Activated B cell treated with CpG ODN at 0.5 μM for 24 hours (primary cell): ENCODE measurements around the gene PITPNM2. TPM values are rescaled to one million over a fixed set of nuclear protein-coding genes. Genes with fewer than 3 reads are reported as not detected.

Experiments used
- ATAC-seq: fragments of 200-7000 bp; cut with Tn5 transposase; one replicate; pipeline ENCODE4 v1.10.0; 2021; ENCODE audit warnings: low read depth, mild to moderate bottlenecking, moderate library complexity
- CTCF ChIA-PET: fragments of 350-600 bp; sonication (Branson Sonifier 250); formaldehyde crosslinking; loops from one replicate; lab custom pipeline; 2021; ENCODE audit warnings: antibody characterized with exemption; lab: Charles Lee
- POLR2A ChIA-PET: fragments of 350-600 bp; sonication (Branson Sonifier 250); formaldehyde crosslinking; loops from one replicate; lab custom pipeline; 2021; ENCODE audit warnings: antibody characterized with exemption; lab: Charles Lee
- DNase-seq: peaks from one replicate; pipeline ENCODE4 v3.0.0; 2022
- H3K27ac Mint-ChIP-seq: one replicate; pipeline ENCODE4 v1.8.0; 2020; ENCODE audit warnings: mixed read lengths
- H3K27me3 Mint-ChIP-seq: one replicate; pipeline ENCODE4 v1.8.0; 2021; ENCODE audit warnings: mixed read lengths
- H3K36me3 Mint-ChIP-seq: one replicate; pipeline ENCODE4 v1.8.0; 2021; ENCODE audit warnings: low read depth, mixed read lengths
- H3K4me1 Mint-ChIP-seq: one replicate; pipeline ENCODE4 v1.8.0; 2021; ENCODE audit warnings: mixed read lengths
- H3K4me3 Mint-ChIP-seq: one replicate; pipeline ENCODE4 v1.8.0; 2020; ENCODE audit warnings: mild to moderate bottlenecking, mixed read lengths
- H3K9me3 Mint-ChIP-seq: one replicate; pipeline ENCODE4 v1.8.0; 2020; ENCODE audit warnings: mixed read lengths
- CTCF ChIP-seq: fragments of 200-600 bp; IDR thresholded peaks from one replicate; pipeline ENCODE4 v1.8.0; 2022; ENCODE audit warnings: antibody characterized with exemption, mild to moderate bottlenecking
- intact Hi-C: fragments of 100-400 bp; cut with micrococcal nuclease; formaldehyde crosslinking; loops from one replicate; pipeline ENCODE4 v1.15.1; 2024
- total RNA-seq: library from RNA; stranded (reverse); gene quantifications from 2 replicates; pipeline ENCODE4 v1.2.3, GENCODE V29; 2022

The PITPNM2 gene
- total RNA-seq, 1 donor from 2014 or later: 12.9 TPM

- Mint-ChIP-seq H3K27ac (no peak overlapping the region), H3K4me3 (no peak overlapping the region), H3K27me3 (no peaks in the 10 kb centered on the region), H3K4me1 (peaks cover 3% of the 10 kb centered on the region), H3K9me3 (no peaks in the 10 kb centered on the region), H3K36me3 (peaks cover 61% of the 10 kb centered on the region)
- intact Hi-C loops: no loop called here
- no peak for TF ChIP-seq CTCF
- DNase-seq: no peak
- ChIA-PET POLR2A (interaction anchor here (0.6 kb wide), 1 partner anchor 9 kb away, joined by 13 read pairs; no protein-coding TSS in a partner anchor), CTCF (interaction anchor here (2.3 kb wide), 1 partner anchor 120 kb away, joined by 8 read pairs; no protein-coding TSS in a partner anchor)
- no peak for ATAC-seq
These were observed 12.3 kb upstream of the PITPNM2 start for GRCh38 chr12:123163227-123163626.

GRCh38 chr12:123160801-123161487, 10.1 kb upstream of the PITPNM2 start:
- CTCF ChIA-PET: interaction anchor here (0.7 kb wide), 1 partner anchor 14 kb away, joined by 3 read pairs; no protein-coding TSS in a partner anchor
- no peaks in the 10 kb centered on the region for H3K9me3 Mint-ChIP-seq
- peaks cover 50% of the 10 kb centered on the region for H3K36me3 Mint-ChIP-seq
- TF ChIP-seq CTCF: no peak
- no peaks in the 10 kb centered on the region for H3K27me3 Mint-ChIP-seq
- no peak overlapping the region for H3K4me3 Mint-ChIP-seq
- POLR2A ChIA-PET: interaction anchor here (1.3 kb wide), 1 partner anchor 77 kb away, joined by 4 read pairs; no protein-coding TSS in a partner anchor
- DNase-seq: no peak
- H3K27ac Mint-ChIP-seq: no peak overlapping the region
- peaks cover 3% of the 10 kb centered on the region for H3K4me1 Mint-ChIP-seq
- no peak for ATAC-seq
- intact Hi-C loops: no loop called here

GRCh38 chr12:123153906-123154305, 3.0 kb upstream of the PITPNM2 start:
- no peak for DNase-seq
- H3K4me3 Mint-ChIP-seq: no peak overlapping the region
- peaks cover 18% of the 10 kb centered on the region for H3K4me1 Mint-ChIP-seq
- no peak for ATAC-seq
- CTCF ChIA-PET: interaction anchor here (0.6 to 1.5 kb wide), 4 partner anchors 79 to 293 kb away, joined by 3 to 5 read pairs (median 4); partner anchors contain the start of genes MPHOSPH9 and MTRFR
- POLR2A ChIA-PET: interaction anchor here (0.6 to 1.2 kb wide), 6 partner anchors 9 to 318 kb away, joined by 3 to 13 read pairs (median 4); partner anchors contain the start of genes MPHOSPH9, MTRFR and OGFOD2
- H3K27ac Mint-ChIP-seq: no peak overlapping the region
- no peaks in the 10 kb centered on the region for H3K36me3 Mint-ChIP-seq
- no peaks in the 10 kb centered on the region for H3K27me3 Mint-ChIP-seq
- H3K9me3 Mint-ChIP-seq: no peaks in the 10 kb centered on the region
- intact Hi-C loops: loop anchor here (5.0 kb wide), 1 partner anchor 172 kb away; the partner anchor contains the start of gene ARL6IP4
- no peak for TF ChIP-seq CTCF

- no peak overlapping the region for H3K4me3 Mint-ChIP-seq
- no peaks in the 10 kb centered on the region for H3K9me3 Mint-ChIP-seq
- H3K27ac Mint-ChIP-seq: no peak overlapping the region
- TF ChIP-seq CTCF: no peak
- H3K36me3 Mint-ChIP-seq: no peaks in the 10 kb centered on the region
- ChIA-PET CTCF (interaction anchor here (4.9 kb wide), 1 partner anchor 109 kb away, joined by 33 read pairs; no protein-coding TSS in a partner anchor), POLR2A (interaction anchor here (0.7 to 2.3 kb wide), 4 partner anchors 37 to 178 kb away, joined by 3 to 10 read pairs (median 4); partner anchors contain the start of genes MPHOSPH9, MTRFR and OGFOD2)
- no peaks in the 10 kb centered on the region for H3K27me3 Mint-ChIP-seq
- H3K4me1 Mint-ChIP-seq: peaks cover 28% of the 10 kb centered on the region
- ATAC-seq: no peak
- intact Hi-C loops: loop anchor here (5.0 kb wide), 1 partner anchor 171 kb away; the partner anchor contains the start of gene ARL6IP4
- DNase-seq: no peak
These were observed 1.9 kb upstream of the PITPNM2 start for GRCh38 chr12:123152833-123153232.
